ENCODE results near the gene CLEC3B.

CLEC3B gene

DNA sequence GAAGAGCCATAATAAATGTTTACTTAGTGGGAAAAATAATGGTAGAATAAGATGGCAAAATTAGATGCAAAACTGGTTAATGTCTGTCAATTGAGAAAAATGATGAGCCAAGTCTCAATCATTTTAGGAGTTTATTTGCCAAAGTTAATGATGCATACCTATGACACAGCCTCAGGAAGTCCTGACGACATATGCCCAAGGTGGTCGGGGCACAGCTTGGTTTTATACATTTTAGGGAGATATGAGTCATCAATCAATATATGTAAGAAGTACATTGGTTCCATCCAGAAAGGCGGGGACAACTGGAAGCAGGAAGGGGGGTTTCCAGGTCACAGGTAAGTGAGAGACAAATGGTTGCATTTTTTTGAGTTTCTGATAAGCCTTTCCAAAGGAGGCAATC is 31.5 kb downstream of the CLEC3B start:
- TF ChIP-seq POLR2AphosphoS5 (IDR thresholded peaks at IDR 0.05; ENCODE audit: low read depth, low read length) (no peak), SPI1 (IDR thresholded peaks at IDR 0.05; ENCODE audit: low read depth, low read length) (no peak), TAF1 (IDR thresholded peaks at IDR 0.05; ENCODE audit: low read depth, low read length) (no peak), POU2F2 (IDR thresholded peaks at IDR 0.05; ENCODE audit: low read depth, low read length) (no peak), PAX5 (IDR thresholded peaks at IDR 0.05; ENCODE audit: insufficient read depth, low read length, severe bottlenecking) (no peak), POLR2A (IDR thresholded peaks at IDR 0.05; ENCODE audit: low read depth, low read length) (no peak)
- DNase-seq (ENCODE audit: insufficient read length, low spot score) (no peak), FAIRE-seq (no peak)

DNA sequence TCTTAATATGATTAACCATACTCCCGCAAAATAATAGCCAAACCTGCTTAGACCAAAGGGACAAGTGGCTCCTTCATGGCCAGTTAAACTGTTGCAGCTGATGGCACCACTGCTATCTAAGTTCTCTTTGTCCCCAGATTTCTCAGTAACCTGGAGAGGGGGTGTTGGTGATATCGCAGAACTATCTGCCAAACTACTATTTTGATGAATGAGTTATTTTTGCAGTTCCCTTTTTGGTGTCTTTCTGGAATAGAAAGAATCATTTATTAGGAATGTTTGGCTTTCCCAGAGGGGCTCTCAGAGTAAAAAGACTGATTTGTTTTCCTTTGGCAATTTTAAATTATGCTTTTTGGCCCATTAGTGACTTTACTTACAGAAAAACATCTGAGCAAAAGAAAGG is 33.0 kb downstream of the CLEC3B start:
- DNase-seq (ENCODE audit: insufficient read length, low spot score) (no peak), FAIRE-seq (no peak)

DNA sequence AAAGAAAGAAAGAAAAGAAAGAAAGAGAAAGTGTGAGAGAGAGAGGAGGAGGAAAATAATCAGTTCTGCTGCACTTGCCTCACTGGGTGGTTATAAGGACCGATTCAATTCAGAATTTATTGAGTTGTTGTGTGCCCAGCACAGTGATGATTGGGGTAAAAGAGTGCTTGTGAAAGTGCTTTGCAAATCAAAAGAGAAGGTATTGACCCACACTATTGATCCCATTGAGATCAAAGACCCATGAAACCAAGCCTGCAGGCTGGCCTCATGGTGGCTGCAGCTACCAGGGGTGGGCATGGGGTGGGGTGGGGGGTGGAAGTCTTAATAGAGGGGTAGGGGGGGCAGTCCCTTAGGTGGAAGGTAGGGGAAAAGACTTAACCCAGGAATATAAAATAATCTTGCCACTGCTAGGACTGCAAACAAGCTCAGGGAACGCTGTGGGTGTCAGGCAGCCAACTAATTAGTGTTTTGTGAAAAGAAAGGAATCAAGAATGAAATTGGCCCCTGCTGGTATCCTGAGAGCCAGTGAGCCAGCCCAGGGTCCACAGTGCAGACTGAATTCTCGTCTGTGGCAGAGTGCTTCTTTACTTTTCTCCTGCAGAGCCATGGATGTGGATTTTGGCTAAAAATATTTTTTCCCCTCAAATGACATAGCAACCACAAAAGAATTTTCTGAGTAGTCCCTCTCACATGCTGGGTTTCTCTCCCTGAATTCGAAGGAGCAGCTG is 34.2 kb downstream of the CLEC3B start:
- TF ChIP-seq POLR2A (IDR thresholded peaks at IDR 0.05; ENCODE audit: low read depth, low read length): no peak
- TF ChIP-seq SPI1 (IDR thresholded peaks at IDR 0.05; ENCODE audit: low read depth, low read length): no peak
- no peak for TF ChIP-seq POU2F2 (IDR thresholded peaks at IDR 0.05; ENCODE audit: low read depth, low read length)
- TF ChIP-seq PAX5 (IDR thresholded peaks at IDR 0.05; ENCODE audit: insufficient read depth, low read length, severe bottlenecking): no peak
- no peak for TF ChIP-seq POLR2AphosphoS5 (IDR thresholded peaks at IDR 0.05; ENCODE audit: low read depth, low read length)
- TF ChIP-seq TAF1 (IDR thresholded peaks at IDR 0.05; ENCODE audit: low read depth, low read length): no peak
- FAIRE-seq: no peak
- DNase-seq (ENCODE audit: insufficient read length, low spot score): no peak

More for the DNA sequence above, 33.0 kb downstream of the CLEC3B start:
- TF ChIP-seq POLR2A (IDR thresholded peaks at IDR 0.05; ENCODE audit: low read depth, low read length) (no peak), SPI1 (IDR thresholded peaks at IDR 0.05; ENCODE audit: low read depth, low read length) (no peak), TAF1 (IDR thresholded peaks at IDR 0.05; ENCODE audit: low read depth, low read length) (no peak), PAX5 (IDR thresholded peaks at IDR 0.05; ENCODE audit: insufficient read depth, low read length, severe bottlenecking) (no peak), POU2F2 (IDR thresholded peaks at IDR 0.05; ENCODE audit: low read depth, low read length) (no peak), POLR2AphosphoS5 (IDR thresholded peaks at IDR 0.05; ENCODE audit: low read depth, low read length) (no peak)

DNA sequence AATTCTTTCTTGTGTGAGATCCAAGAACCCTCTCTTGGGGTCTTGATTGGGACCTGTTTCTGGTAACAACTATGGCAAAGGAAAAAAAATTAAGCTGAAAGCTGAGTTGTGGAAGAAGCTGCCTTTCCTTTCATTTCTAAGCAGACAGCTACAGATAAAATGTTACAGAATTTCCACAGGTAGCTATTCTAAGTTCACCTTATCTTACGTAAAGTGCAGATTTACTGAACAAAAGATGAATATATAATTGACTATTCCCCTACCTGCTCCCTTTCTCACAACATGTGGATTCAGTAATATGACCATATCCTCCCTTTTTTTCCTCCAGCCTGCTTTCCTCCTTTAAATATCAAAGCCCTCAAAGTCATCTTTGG is 36.6 kb downstream of the CLEC3B start:
- no peak for FAIRE-seq
- DNase-seq (ENCODE audit: insufficient read length, low spot score): no peak
- no peak for TF ChIP-seq POLR2AphosphoS5 (IDR thresholded peaks at IDR 0.05; ENCODE audit: low read depth, low read length)
- TF ChIP-seq POU2F2 (IDR thresholded peaks at IDR 0.05; ENCODE audit: low read depth, low read length): no peak
- no peak for TF ChIP-seq TAF1 (IDR thresholded peaks at IDR 0.05; ENCODE audit: low read depth, low read length)

DNA sequence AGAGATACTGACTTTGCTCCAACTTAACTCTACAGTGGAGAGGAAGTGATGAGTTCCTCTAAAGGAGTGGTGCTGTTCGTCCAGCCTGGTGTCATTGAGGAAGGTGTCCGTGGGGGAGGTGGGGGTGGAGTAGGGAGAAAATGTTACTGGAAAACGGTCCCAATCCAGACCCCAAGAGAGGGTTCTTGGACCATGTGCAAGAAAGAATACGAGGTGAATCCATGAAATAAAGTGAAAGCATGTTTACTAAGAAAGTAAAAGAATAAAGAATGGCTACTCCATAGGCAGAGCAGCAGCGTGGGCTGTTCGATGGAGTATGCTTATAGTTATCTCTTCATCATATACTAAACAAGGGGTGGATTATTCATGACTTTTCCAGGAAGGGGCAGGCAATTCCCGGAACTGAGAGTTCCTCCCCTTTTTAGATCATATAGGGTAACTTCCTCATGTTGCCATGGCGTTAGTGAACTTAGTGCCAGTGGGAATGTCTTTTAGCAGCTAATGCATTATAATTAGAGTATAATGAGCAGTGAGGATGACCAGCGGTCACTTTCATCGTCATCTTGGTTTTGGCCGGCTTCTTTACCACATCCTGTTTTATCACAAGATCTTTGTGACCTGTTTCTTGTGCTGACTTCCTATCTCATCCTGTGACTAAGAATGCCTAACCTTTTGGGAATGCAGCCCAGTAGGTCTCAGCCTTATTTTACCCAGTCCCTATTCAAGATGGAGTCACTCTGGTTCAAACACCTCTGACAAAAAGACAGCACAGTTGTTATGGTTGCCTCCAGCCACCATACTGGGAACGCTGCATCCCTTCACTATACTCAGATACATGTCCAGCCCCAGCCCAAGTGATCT is 38.6 kb downstream of the CLEC3B start:
- no peak for TF ChIP-seq TAF1 (IDR thresholded peaks at IDR 0.05; ENCODE audit: low read depth, low read length)
- no peak for TF ChIP-seq PAX5 (IDR thresholded peaks at IDR 0.05; ENCODE audit: insufficient read depth, low read length, severe bottlenecking)
- no peak for DNase-seq (ENCODE audit: insufficient read length, low spot score)
- FAIRE-seq: no peak

DNA sequence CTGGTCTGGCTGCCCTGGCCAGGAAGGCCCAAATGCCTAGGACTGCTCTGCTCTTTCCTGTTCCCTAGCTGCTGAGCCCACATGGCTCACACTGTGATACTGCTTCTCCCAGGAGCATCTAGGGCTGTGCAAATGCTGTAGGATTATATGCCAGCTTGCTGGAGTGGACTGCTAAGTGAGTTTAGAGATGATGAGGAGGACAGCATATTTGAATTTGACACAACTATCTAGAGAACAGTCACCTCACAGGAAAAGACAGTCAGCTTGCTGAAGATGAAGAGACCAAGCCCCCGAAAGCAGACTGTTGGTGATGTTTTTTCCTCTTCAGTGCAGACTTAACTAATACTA is 39.2 kb downstream of the CLEC3B start:
- TF ChIP-seq POLR2AphosphoS5 (IDR thresholded peaks at IDR 0.05; ENCODE audit: low read depth, low read length) (no peak), TAF1 (IDR thresholded peaks at IDR 0.05; ENCODE audit: low read depth, low read length) (no peak), POU2F2 (IDR thresholded peaks at IDR 0.05; ENCODE audit: low read depth, low read length) (no peak), POLR2A (IDR thresholded peaks at IDR 0.05; ENCODE audit: low read depth, low read length) (no peak), SPI1 (IDR thresholded peaks at IDR 0.05; ENCODE audit: low read depth, low read length) (no peak), PAX5 (IDR thresholded peaks at IDR 0.05; ENCODE audit: insufficient read depth, low read length, severe bottlenecking) (no peak)
- no peak for DNase-seq (ENCODE audit: insufficient read length, low spot score)
- no peak for FAIRE-seq

DNA sequence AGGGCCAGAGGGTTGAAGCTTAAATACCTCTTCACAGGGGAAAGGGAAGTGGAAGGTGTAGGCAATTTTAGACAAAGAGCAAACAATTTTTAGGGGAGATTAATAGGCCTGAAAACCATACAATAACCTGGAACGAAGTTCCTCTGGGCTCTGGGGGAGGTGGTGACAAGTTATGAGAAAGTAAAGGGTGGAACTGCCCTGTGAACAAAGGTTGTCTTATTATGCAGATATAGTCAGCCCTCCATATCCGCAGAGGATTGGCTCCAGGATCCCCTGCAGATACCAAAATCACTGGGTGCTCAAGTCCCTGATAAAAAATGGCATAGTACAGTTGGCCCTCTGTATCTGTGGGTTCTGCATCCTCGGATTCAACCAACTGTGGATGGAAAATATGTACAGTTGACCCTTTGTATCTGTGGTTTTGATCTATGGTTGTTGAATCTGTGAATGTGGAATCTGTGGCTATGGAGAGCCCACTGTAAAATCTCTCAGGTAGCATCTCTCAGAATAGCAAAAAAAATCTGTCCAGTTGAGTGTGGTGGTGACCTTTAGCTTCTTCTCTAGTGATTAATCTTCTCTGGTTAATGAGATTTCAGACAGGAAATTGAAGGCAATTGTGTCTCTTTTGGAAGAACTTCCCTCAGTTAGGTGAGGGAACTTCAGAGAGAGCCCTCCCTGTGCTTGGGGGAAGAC is 40.2 kb downstream of the CLEC3B start:
- TF ChIP-seq POLR2A (IDR thresholded peaks at IDR 0.05; ENCODE audit: low read depth, low read length) (no peak), POLR2AphosphoS5 (IDR thresholded peaks at IDR 0.05; ENCODE audit: low read depth, low read length) (no peak), TAF1 (IDR thresholded peaks at IDR 0.05; ENCODE audit: low read depth, low read length) (no peak), SPI1 (IDR thresholded peaks at IDR 0.05; ENCODE audit: low read depth, low read length) (no peak), POU2F2 (IDR thresholded peaks at IDR 0.05; ENCODE audit: low read depth, low read length) (no peak), PAX5 (IDR thresholded peaks at IDR 0.05; ENCODE audit: insufficient read depth, low read length, severe bottlenecking) (no peak)
- no peak for FAIRE-seq
- no peak for DNase-seq (ENCODE audit: insufficient read length, low spot score)

DNA sequence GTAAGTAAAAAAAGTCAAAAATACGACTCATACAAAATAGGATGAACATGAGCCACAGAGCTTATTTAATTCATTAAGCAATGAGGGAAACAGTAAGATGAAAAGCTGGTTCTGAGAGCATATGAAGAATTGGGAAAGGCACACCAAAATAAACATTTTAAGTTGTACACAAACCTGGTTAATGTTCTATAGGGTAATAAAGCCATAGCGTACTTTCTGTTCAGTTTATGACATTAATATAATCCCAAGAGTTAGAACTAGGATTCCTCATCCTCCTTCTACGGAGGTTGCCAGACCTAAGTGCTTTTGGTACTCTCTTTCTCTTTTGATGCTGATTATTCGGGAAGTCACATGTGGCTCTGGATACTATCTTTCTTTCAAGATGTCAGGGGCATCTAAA is 41.4 kb downstream of the CLEC3B start:
- TF ChIP-seq PAX5 (IDR thresholded peaks at IDR 0.05; ENCODE audit: insufficient read depth, low read length, severe bottlenecking) (no peak), TAF1 (IDR thresholded peaks at IDR 0.05; ENCODE audit: low read depth, low read length) (no peak), POLR2A (IDR thresholded peaks at IDR 0.05; ENCODE audit: low read depth, low read length) (no peak), POLR2AphosphoS5 (IDR thresholded peaks at IDR 0.05; ENCODE audit: low read depth, low read length) (no peak), SPI1 (IDR thresholded peaks at IDR 0.05; ENCODE audit: low read depth, low read length) (no peak), POU2F2 (IDR thresholded peaks at IDR 0.05; ENCODE audit: low read depth, low read length) (no peak)
- DNase-seq (ENCODE audit: insufficient read length, low spot score) (no peak), FAIRE-seq (no peak)

DNA sequence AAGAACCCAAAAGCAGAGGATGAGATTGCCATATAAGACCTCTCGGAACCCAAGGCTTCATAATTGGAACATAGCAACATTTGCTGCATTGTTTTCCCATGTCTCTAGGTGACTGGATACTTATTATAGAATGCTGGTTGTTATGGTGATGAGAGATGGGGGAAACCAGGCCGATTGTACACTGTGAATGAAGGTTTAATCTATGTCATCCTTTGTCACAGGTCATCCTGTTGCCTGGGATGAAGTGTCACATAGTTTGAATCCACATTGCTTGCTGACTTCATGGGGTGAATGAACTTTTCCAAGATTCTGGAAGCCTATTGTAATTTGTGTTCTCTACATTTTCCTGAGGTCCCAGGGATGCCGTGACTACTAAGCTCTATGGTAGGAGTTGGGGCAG is 41.8 kb downstream of the CLEC3B start:
- no peak for TF ChIP-seq POLR2A (IDR thresholded peaks at IDR 0.05; ENCODE audit: low read depth, low read length)
- FAIRE-seq: no peak
- no peak for DNase-seq (ENCODE audit: insufficient read length, low spot score)

All from GM12891 (cell line).